Mesothelial cell of epicardium (in vitro differentiated cells): Measurements from ENCODE around the gene SRCIN1. TPM values are rescaled to one million over a fixed set of nuclear protein-coding genes. Genes with fewer than 3 reads are reported as not detected.

Experiments
- DNase-seq, 2 experiments: peaks; one replicate each; pipeline ENCODE4 v3.0.0; 2021; ENCODE audit warnings: low spot score in 2 of 2; ENCODE audit not compliant: unreplicated experiment in 2 of 2
- H3K27ac Mint-ChIP-seq: 2 replicates; pipeline ENCODE4 v1.8.0; 2021; ENCODE audit warnings: mixed read lengths
- H3K27me3 Mint-ChIP-seq: 2 replicates; pipeline ENCODE4 v1.8.0; 2021; ENCODE audit warnings: low read depth, mixed read lengths
- H3K36me3 Mint-ChIP-seq: 2 replicates; pipeline ENCODE4 v1.8.0; 2021; ENCODE audit warnings: mixed read lengths
- H3K4me1 Mint-ChIP-seq: 2 replicates; pipeline ENCODE4 v1.8.0; 2021; ENCODE audit warnings: mixed read lengths
- H3K4me3 Mint-ChIP-seq: 2 replicates; pipeline ENCODE4 v1.8.0; 2021; ENCODE audit warnings: mild to moderate bottlenecking, moderate library complexity, mixed read lengths
- H3K9me3 Mint-ChIP-seq: 2 replicates; pipeline ENCODE4 v1.8.0; 2021; ENCODE audit warnings: mixed read lengths
- total RNA-seq: library from RNA; stranded (reverse); gene quantifications from 3 replicates; pipeline ENCODE4 v1.2.1, GENCODE V29; 2021
- TF ChIP-seq, protein P1 (sequence below): fragments of 200-600 bp; sonication (generic); IDR thresholded peaks from one replicate; pipeline ENCODE4 v1.5.0; 2021; ENCODE audit warnings: antibody characterized with exemption; ENCODE audit not compliant: unreplicated experiment

SRCIN1 gene
- total RNA-seq, 1 donor from 2014 or later: 19.4 TPM

GRCh38 chr17:38591759-38592241, 14.0 kb downstream of the SRCIN1 start:
- H3K4me1 Mint-ChIP-seq: peaks cover 4% of the 10 kb centered on the region
- no peak overlapping the region for H3K4me3 Mint-ChIP-seq
- TF ChIP-seq, protein P1, sequence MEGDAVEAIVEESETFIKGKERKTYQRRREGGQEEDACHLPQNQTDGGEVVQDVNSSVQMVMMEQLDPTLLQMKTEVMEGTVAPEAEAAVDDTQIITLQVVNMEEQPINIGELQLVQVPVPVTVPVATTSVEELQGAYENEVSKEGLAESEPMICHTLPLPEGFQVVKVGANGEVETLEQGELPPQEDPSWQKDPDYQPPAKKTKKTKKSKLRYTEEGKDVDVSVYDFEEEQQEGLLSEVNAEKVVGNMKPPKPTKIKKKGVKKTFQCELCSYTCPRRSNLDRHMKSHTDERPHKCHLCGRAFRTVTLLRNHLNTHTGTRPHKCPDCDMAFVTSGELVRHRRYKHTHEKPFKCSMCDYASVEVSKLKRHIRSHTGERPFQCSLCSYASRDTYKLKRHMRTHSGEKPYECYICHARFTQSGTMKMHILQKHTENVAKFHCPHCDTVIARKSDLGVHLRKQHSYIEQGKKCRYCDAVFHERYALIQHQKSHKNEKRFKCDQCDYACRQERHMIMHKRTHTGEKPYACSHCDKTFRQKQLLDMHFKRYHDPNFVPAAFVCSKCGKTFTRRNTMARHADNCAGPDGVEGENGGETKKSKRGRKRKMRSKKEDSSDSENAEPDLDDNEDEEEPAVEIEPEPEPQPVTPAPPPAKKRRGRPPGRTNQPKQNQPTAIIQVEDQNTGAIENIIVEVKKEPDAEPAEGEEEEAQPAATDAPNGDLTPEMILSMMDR: no peak
- DNase-seq: no peak
- no peaks in the 10 kb centered on the region for H3K36me3 Mint-ChIP-seq
- H3K27me3 Mint-ChIP-seq: peaks cover 9% of the 10 kb centered on the region
- H3K27ac Mint-ChIP-seq: no peak overlapping the region
- H3K9me3 Mint-ChIP-seq: no peaks in the 10 kb centered on the region

- H3K27me3 Mint-ChIP-seq: peaks cover 6% of the 10 kb centered on the region
- no peaks in the 10 kb centered on the region for H3K36me3 Mint-ChIP-seq
- no peaks in the 10 kb centered on the region for H3K9me3 Mint-ChIP-seq
- DNase-seq: no peak
- H3K4me1 Mint-ChIP-seq: peaks cover 4% of the 10 kb centered on the region
- TF ChIP-seq, protein P1: no peak
- H3K4me3 Mint-ChIP-seq: no peak overlapping the region
- H3K27ac Mint-ChIP-seq: no peak overlapping the region
Observed at GRCh38 chr17:38590988-38591758, 14.6 kb downstream of the SRCIN1 start.

- peaks cover 11% of the 10 kb centered on the region for H3K4me1 Mint-ChIP-seq
- DNase-seq: no peak
- H3K27me3 Mint-ChIP-seq: peaks cover 6% of the 10 kb centered on the region
- H3K36me3 Mint-ChIP-seq: no peaks in the 10 kb centered on the region
- no peak overlapping the region for H3K27ac Mint-ChIP-seq
- H3K9me3 Mint-ChIP-seq: no peaks in the 10 kb centered on the region
- no peak overlapping the region for H3K4me3 Mint-ChIP-seq
- TF ChIP-seq, protein P1: no peak
Observed at GRCh38 chr17:38589462-38590114, 16.2 kb downstream of the SRCIN1 start.

GRCh38 chr17:38588788-38589174, 17.0 kb downstream of the SRCIN1 start:
- no peaks in the 10 kb centered on the region for H3K9me3 Mint-ChIP-seq
- peaks cover 6% of the 10 kb centered on the region for H3K27me3 Mint-ChIP-seq
- TF ChIP-seq, protein P1: no peak
- peaks cover 19% of the 10 kb centered on the region for H3K4me1 Mint-ChIP-seq
- no peak overlapping the region for H3K27ac Mint-ChIP-seq
- no peak for DNase-seq
- H3K36me3 Mint-ChIP-seq: no peaks in the 10 kb centered on the region
- H3K4me3 Mint-ChIP-seq: no peak overlapping the region

GRCh38 chr17:38587947-38588787, 17.6 kb downstream of the SRCIN1 start:
- Mint-ChIP-seq H3K4me1 (peaks cover 21% of the 10 kb centered on the region), H3K36me3 (no peaks in the 10 kb centered on the region), H3K27ac (no peak overlapping the region), H3K9me3 (no peaks in the 10 kb centered on the region), H3K27me3 (peaks cover 6% of the 10 kb centered on the region), H3K4me3 (no peak overlapping the region)
- TF ChIP-seq, protein P1: no peak
- DNase-seq: no peak
